Stimulated activated CD4-positive, alpha-beta T cell treated with anti-CD3 and anti-CD28 coated beads, TNF-alpha, amount 100 ng/mL, for 4 hours (primary cell): ENCODE results near the gene FOXA1.
A peak's percentile ranks its signal among the peaks of the same experiment; 100 is the strongest.

Experiments
- DNase-seq, 3 experiments: peaks; one replicate each; pipeline ENCODE4 v3.0.0-alpha.2; 2020; ENCODE audit warnings: low read depth in 3 of 3

The FOXA1 gene

DNA sequence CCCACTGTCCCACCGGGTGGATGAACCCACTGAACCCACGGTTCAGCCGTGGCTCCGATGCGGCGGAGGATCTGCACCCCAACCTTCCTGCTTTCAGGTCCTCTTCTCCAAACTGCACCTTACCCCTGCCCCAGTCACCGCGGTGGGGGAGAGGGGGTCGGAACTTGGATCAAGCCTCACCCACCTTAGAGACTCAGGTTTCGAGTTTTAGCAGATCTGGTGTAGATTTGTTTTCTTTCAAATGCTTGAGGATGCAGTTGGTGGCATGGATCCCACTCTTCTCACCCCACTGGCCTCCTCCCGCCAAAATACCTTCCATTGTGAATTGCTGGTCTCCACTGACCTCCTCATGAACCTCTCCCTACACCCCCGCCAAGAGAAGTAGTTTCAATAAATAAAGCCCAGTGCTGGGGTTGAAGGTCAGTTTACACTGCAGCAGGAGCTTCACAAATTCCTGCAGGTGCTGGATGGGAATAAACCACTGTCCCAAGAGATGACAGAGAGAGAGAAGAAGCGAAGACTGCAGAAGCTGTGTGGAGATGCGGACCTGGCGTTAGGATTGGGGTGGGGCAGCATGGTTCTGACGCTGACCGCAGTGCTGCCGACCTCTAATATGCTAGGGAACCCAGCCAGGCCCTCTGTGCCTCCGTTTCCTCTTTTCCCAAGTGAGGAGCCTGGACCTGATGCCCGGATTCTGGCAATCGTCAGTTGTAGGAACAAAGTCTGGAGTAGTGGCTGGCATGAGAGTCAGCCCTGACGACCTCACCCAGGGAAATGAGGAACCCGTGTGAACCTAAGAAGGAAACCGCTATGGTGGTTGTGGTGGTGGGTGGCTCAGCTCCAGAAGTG, 7.8 kb upstream of the FOXA1 start:
- no peak for DNase-seq

DNA sequence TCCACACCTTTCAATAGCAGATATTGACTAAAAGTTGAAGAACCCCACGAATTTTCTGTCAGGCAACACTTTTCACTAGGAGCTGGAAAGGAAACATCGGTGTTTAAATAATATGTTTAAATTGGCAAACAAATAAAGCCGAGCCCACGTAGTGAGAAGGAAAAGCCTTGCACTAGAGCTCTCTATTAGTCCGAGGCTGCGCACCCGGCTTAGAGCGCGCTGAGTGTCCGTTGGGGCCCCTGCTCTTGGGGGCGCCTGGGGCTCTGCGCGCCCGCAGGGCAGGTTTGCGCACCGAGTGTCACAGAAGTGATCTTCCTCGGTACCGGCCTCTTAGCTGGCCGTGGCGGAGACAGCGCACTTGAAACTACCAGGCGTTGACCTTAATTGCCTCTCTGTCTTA, 6.8 kb upstream of the FOXA1 start:
- no peak for DNase-seq

GRCh38 chr14:37600880-37601741, 6.1 kb upstream of the FOXA1 start:
- no peak for DNase-seq

GRCh38 chr14:37599507-37600368, 4.7 kb upstream of the FOXA1 start:
- DNase-seq = no peak

DNA sequence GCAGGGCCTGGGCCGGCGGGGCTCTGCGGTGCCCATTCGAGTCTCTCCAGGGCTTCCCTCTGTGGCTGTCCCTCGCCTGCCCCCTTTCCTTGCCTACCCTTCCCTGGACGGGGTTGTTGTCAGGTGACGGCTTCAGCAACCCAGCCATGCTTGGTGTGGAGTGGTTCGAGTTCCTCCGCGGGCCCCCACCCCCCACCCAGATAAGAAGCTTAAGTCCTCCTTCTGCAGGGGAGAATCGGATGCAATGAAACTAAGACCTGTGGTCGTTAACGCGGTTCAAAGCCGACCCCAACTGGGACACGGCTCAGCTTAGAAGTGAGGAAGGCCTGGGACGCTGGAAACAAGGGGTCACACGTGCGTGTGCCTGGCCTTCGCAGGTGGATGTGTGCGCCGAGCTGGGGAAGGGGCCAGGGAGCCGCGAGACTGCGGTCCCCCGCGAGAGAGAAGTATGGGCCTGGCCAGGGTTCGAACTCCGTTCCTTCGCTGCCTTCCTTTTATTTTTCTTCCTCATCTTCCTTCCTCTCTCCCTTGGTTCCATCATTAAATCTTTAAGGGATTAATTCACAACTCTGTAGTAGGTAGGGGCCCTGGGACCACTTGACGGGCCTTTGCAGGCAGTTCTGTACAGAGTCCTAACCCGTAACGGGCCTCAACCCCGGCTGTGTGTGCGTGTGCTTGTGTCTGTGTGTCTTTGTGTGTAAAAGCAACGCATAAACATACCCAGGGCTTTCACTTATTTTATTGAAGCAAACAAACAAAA, 3.9 kb upstream of the FOXA1 start:
- DNase-seq = no peak

DNA sequence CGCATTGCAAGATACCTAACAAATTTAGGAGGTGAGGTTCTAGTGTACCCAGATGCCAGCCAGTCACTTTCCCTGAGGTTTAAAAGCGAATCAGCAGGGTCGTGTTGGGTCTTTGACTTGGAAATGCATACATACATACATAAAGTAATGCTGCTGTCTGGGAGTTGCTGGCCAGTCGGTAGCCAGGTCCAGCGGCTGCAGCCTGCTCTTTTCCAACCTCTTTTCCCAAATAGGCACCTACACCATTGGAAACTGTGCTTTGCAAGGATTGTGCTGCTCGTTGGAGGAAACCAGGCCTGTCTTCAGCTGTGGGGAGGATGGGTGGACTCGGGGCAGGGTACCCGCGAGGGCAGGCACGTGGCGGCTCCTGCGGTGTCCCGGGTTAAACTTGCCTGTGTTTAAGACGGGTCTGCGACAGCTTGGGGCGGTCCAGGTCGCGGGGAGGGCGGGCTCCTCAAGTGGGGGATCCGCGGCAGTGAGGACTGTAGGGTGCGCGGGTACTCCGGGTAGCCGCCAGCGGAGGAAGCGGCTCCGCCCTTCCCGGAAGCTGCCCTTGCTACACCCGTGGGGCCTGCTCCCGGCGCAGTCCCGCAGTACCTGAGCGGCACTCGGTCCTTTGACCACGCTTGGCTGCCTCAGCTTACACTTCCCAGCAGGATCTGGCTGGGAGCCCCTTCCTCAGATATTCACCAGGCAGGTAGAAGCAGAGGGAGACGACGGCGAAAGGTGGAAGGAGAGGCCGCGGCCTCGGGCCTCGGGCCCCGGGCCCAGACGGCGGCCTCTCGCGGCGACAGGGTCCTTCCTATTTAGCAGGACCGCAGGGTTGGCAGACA, 3.1 kb upstream of the FOXA1 start:
- DNase-seq = no peak

GRCh38 chr14:37597538-37597913, 2.5 kb upstream of the FOXA1 start:
- DNase-seq = no peak

- DNase-seq = no peak
These were observed 1.9 kb upstream of the FOXA1 start for GRCh38 chr14:37596790-37597472.

GRCh38 chr14:37595809-37596621, 966 bp upstream of the FOXA1 start:
- DNase-seq = peak; percentile 41 to 51 (median 41)

- DNase-seq = no peak
These were observed 645 bp downstream of the FOXA1 start for GRCh38 chr14:37594238-37594970.

GRCh38 chr14:37593511-37594237, 1.4 kb downstream of the FOXA1 start:
- no peak for DNase-seq

GRCh38 chr14:37592482-37593408, 2.3 kb downstream of the FOXA1 start:
- no peak for DNase-seq

- no peak for DNase-seq
These were observed 3.0 kb downstream of the FOXA1 start for GRCh38 chr14:37591941-37592481.

- no peak for DNase-seq
These were observed 3.6 kb downstream of the FOXA1 start for GRCh38 chr14:37591311-37591940.

- DNase-seq = no peak
These were observed 4.5 kb downstream of the FOXA1 start for GRCh38 chr14:37590428-37591139.
